AG09309 (cell line): Measurements from ENCODE around the gene NTRK2.

ENCODE experiments used
- DNase-seq: peaks from one replicate; pipeline ENCODE4 v3.0.0-alpha.2; 2010; ENCODE audit warnings: low read depth
- H3K4me3 ChIP-seq: 2 replicates; pipeline ENCODE4 v1.5.1; 2011; ENCODE audit warnings: mild to moderate bottlenecking, low read depth, low read length, moderate library complexity; ENCODE audit not compliant: control insufficient read depth
- CTCF ChIP-seq: IDR thresholded peaks from 2 replicates; pipeline ENCODE4 v1.5.1; 2011; ENCODE audit warnings: mild to moderate bottlenecking, low read depth, low read length, inconsistent platforms; ENCODE audit not compliant: insufficient read depth, control insufficient read depth; ENCODE audit errors: missing control alignments

Gene NTRK2

GRCh38 chr9:84736536-84736935, 67.0 kb downstream of the NTRK2 start:
- no peak overlapping the region for H3K4me3 ChIP-seq
- no peak for TF ChIP-seq CTCF
- DNase-seq: no peak

- no peak for DNase-seq
- no peak overlapping the region for H3K4me3 ChIP-seq
- TF ChIP-seq CTCF: no peak
Observed at GRCh38 chr9:84738353-84738752, 68.8 kb downstream of the NTRK2 start.

DNA sequence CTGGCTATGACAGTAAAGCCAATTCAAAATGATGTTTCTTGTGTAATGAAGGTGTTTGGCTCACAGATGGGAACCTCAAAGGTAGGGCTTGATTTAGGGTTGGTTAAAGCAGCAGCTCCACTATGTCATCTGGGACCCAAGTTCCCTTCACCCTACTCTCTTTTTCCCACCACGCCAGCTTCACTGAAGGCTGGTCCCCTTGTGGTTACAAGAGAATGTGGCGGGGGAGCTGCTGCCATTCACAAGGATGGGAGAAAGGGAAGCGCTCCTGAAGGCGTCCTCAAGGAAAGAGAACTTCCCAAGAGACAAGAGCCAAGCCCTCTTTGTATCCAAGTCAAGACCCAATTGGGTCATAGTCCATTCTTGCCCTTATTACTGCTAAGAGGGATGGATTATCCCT, 72.7 kb downstream of the NTRK2 start:
- no peak overlapping the region for H3K4me3 ChIP-seq
- no peak for DNase-seq
- TF ChIP-seq CTCF: no peak

GRCh38 chr9:84744195-84744594, 74.7 kb downstream of the NTRK2 start:
- H3K4me3 ChIP-seq: no peak overlapping the region
- TF ChIP-seq CTCF: no peak
- no peak for DNase-seq

GRCh38 chr9:84744726-84745125, 75.2 kb downstream of the NTRK2 start:
- no peak for DNase-seq
- TF ChIP-seq CTCF: no peak

GRCh38 chr9:84748112-84748511, 78.6 kb downstream of the NTRK2 start:
- no peak for TF ChIP-seq CTCF
- H3K4me3 ChIP-seq: no peak overlapping the region
- DNase-seq: no peak

More at GRCh38 chr9:84744726-84745125, 75.2 kb downstream of the NTRK2 start:
- no peak overlapping the region for H3K4me3 ChIP-seq
